GM21723 (cell line): Measurements from ENCODE around the gene CARNS1.

Experiments used
- ATAC-seq: cut with Tn5 transposase; IDR thresholded peaks from one replicate; pipeline ENCODE4 v1.9.1; 2021; ENCODE audit warnings: mild to moderate bottlenecking, moderate library complexity; ENCODE audit not compliant: unreplicated experiment

Gene CARNS1, protein sequence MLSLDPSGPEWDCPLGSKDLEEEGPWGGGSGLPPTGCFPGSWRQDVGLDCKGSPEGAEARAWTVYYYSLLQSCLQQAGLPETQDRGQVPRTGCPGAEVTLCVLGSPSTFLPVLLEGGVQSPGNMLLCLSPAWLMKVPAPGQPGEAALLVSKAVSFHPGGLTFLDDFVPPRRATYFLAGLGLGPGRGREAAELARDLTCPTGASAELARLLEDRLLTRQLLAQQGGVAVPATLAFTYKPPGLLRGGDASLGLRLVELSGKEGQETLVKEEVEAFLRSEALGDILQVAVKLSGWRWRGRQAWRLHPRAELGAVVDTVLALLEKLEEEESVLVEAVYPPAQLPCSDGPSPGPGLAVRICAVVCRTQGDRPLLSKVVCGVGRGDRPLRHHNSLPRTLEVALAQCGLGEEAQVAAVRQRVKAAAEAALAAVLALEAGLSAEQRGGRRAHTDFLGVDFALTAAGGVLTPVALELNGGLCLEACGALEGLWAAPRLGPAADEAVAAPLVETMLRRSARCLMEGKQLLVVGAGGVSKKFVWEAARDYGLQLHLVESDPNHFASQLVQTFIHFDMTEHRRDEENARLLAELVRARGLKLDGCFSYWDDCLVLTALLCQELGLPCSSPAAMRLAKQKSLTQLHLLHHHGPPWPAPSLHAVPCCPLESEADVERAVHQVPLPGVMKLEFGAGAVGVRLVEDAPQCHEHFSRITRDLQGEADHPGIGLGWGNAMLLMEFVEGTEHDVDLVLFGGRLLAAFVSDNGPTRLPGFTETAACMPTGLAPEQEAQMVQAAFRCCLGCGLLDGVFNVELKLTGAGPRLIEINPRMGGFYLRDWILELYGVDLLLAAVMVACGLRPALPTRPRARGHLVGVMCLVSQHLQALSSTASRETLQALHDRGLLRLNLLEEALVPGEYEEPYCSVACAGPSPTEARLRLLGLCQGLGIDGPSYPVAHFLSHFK

DNA sequence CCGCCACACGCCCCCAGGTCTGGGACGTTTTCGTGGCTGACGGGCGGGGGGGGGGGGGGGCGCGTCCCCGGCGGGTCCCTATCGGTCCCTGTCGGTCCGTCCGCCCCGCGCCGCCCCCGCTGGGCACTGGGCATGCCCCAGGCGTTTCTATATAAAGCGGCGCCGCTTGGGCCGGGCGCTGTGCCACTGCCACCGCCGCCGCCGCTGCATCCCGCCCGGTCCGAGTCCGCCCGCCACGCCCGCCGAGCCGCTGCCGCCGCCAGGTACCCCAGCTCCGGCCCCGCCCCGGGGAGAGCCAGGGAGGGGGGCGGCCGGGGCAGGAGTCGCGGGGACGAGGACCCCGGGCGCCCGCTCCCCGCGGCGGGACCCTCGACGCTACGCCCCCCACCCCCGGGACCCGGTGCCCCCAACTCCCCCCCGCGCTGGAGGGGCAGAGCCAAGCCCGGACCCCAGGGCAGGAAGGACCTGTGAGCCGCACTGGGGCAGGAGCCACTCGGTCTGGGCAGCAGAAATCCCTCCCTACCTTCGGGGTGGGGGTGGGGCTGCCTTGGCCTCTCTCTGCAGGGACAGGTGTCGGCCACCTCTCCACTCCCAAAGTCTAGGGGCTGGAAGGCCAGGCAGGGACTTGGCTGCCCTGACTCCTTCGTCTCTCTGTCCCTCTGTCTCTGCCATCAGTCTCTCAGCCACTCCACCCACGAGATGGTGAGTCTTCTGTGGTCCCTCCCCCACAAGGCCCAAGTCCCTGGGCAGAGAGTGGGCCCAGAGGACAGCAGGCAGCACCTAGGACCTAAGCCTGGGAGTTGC is at the start of gene CARNS1:
CARNS1 (plus strand) TSS at position 178 of the 804 bp plus-strand sequence; CDS start at position 700, 522 bp downstream.
- ATAC-seq = no peak

DNA sequence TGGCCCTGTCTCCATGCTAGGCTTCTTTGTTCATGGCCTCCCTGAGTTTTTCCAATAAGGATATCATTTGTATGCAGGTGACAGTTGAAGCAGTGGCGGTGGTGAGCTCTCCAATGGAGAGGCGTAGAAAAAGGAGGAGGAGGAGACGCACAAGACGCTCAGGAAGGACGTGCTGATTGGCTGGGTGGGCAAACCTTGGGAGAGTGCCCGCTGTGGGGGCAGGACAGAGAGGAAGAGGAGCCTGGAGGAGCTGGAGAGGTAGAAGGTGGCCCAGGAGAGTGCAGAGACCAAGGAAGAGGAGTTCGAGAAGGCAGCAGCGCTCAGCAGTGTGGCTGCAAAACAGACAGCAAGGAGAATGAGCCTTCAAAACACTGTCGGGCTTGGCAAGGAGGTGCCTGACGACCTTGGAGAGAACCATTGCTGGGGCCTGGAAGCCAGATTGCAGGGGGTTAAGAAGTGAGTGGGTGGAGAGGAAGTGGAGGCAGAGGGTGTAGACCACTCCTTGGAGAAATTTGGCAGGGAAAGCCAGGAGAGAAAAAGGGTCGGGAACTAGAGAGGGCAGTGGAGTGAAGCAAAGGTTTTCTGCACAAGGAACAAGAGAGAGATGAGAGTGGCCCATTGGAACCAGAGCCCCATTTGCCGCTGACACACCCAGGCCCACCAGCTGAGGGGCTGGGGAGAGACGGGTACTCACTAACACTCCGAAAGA is 49.6 kb upstream of the CARNS1 start:
- no peak for ATAC-seq

DNA sequence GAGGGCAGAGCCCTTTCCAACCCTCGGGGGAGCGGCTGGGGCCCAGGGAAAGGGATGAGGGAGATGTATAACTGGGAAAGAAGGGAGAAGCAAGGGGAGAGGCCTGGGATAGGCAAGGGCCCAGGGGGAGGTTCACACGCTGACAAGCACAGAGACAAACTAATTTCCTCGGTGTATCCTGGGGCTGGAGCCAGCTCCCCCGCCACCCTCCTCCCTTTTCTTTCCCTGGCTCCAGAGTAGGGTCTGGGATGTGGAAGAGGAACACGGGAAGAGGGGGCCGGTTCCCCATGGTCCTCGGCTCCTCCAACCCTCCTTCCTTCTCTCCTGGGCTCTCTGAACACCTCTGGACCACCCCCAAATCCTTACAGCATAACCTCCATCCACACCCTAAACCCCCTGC is 48.9 kb upstream of the CARNS1 start:
- ATAC-seq = no peak

DNA sequence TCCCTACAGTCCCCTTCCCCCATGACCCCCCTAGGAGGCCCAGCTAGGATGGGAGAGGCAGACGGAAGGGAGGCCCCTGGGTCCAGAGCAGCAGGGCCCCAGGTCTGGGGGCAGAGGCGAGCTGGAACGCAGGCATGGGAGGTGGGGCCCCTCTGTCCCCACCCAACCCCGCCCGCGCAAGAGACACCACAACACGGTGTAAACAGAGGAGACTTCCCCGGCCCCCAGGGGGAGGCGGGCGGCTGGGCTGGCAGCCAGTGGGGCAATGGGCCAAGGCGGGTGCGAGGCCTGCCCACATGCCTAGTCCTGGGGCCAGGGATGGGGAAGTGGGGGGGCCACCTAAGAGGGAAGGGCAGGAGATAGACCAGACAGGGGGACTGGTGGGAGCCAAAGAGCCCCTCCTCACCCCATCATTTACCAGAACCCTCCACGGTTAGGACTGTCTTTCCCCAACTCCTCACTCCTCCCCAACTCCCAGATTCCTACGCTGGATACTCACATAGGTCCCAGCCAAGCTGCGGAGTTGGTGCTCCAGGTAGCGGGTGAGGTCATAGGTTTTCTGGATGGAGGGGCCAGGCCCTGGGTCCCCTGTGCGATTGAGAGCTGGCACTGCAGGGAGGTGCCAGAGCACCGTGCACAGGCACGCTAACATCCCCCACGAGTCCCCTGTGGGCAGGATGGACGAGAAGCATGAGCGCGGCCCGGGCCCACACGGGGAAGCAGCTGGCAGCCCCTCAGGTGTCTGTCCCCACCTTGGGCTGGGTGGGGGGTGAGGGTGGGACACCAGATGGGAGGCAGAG is 48.3 kb upstream of the CARNS1 start:
- no peak for ATAC-seq

DNA sequence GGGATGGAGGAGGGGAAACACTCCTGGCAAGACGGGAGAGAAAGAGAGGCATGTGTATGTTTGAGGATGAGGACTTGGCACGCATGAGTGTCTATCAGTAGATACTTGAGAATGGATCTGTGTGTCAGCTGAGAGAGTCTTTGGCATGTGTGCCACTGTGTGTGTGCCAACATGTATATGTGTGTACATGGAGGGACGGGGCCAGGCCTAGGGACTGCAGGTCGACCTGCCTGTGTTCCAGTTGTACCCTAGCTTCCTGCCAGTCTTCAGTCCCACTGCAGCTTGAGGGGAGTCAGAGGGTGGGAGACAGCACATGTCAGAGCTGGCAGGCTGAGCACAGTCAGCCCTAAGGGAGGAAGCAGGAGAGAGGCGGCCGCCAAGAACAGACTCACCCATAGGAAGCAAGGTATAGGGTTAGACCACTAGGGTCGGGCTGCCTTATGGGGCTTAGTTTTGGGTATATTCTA is 47.7 kb upstream of the CARNS1 start:
- ATAC-seq = no peak

DNA sequence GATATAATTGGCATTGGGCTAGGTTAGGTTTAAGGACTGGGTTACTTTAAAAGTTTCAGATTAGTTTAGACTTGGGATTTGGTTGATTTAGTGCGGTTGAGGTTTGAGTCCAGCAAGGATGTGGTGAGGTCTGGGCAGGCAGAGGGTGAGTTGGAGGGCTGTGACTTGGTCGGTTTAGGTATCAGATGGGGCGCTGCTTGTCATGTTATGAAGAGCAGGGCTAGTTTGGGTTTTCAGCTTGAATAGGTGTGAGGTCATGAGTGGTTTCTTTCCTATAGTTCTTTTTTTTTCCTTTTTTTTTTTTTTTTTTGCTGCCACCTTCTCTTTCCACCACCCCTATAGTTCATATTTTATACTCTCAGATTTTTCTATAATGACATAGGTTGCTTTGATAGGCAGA is 46.9 kb upstream of the CARNS1 start:
- ATAC-seq = no peak

DNA sequence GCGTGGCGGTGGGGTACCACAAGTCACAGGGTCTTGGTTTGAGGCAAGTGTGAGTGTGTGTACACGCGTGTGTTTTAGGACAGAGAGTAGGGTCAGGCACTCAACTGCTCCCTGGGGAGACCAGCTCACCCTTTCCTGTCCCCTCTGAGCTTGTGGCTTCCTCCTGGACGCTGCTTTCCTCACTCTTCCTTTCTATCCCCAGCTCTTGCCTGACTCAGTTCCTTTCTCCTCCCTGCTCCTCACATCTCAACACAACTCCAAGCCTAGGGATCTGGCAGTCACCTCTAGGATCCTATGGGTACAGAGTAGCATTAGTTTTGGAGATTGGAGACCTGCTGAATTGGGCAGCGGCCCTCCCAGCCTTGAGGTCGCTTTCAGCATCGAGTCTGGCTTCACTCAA is 46.2 kb upstream of the CARNS1 start:
- no peak for ATAC-seq

DNA sequence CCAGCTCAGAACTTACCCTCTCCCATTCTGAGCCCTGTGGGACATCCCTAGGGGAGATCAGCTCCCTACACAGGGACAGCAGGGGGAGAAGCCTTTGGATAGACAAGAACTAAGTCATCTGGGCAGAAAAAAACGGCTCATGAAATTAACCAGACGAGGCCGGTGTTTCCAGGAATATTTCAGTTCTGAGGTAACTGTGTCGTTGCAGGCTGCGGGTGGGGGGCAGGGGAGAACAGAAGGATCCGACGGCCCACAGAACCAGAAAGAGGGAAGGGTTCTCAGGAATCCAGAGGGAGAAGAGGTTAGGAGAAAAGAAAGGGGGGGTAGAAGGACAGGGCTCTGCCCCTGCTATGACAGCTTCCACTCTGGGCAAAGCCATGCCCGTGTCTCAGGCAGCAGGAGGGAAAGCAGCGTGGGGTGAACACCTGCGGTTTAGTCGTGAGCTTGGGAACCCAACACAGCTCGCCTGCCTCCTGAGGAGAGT is 45.6 kb upstream of the CARNS1 start:
- no peak for ATAC-seq

DNA sequence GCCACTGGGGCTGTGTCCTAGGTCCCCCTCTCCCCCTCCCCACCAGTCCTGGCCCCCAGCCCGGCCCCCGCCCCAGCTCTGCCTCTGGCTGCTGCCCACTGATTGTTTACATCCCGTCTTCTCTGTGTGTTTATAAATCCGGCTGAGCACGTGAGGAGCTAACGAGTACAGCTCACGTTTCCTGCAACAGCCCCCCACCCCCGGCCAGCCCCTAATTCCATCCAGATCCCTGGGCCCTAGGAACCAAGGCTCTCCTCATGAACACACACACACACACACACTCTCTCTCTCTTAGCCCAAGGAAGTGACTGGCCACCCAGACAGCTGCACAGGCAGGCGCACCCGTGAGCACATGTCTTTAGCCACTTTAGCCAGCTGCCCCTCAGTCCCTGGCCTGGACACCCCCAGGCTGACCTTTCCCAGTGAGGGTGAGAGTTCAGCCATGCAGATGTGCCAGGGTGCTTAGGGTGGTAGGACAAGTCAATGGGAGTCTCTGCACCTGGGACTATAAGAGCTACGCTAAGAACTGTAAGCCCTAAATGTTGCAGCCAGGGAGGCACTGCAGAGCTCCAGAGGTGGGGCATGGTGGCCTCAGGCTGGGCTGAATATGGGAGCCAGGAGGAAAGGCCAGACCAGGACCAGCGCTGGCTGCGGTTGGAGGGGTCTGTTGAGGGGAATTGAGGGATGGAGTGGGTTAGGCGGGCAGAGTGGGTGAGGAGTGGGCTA is 45.0 kb upstream of the CARNS1 start:
- no peak for ATAC-seq

DNA sequence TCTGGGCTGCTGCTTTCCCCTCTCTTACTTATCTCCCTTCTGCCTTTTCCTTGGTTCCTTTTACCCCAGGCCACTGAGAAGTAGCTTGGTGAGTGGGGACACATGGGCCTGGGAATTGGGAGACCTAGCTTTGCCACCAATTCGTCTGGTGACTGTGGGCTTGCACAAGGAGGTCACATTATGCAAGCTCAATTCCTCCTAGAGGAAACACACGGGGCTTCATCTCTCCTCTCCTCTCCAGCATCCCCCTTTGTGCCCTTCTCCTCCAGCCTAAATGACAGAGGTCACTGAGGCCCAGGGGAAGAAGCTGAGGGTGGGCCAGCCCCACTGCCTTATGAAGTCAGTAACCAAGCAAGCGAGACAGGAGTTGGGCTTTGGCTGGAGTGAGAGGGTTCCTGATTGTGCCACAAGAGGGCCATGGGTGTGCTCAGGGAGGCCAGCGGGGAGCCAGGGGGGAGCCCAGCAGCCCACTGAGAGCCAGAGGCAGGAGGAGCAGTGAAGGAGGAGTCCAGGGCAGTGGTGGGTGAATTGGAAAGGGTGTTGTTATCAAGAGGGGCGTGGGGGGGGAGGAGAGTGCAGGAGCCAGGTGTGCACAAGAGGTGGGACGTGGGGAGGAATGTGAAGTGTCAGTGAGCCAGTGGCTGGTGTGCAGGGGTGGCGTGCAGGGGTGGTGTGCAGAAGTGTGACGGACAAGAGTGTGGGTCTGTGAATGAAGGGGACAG is 44.1 kb upstream of the CARNS1 start:
- ATAC-seq = no peak

DNA sequence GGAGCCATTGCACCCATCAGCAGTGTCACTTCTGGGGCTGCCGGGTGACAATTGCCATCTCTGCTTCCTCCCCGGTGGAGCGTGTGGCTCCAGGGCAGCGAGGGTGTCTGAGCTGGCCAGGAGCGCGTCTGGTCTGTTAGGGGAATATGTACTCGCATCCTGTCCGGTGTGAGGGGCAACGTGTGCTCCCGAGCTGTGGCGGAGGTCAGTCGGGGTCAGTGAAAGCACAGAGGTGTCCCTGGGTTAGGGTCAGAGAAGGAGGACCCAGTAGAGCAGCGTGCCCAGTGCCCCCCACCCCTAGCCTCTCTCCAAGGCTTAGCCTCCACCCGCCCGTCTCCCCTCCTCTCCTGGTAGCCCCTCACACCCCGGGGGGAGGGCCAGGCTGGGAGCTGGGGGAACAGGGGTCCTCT is 43.6 kb upstream of the CARNS1 start:
- ATAC-seq = no peak

DNA sequence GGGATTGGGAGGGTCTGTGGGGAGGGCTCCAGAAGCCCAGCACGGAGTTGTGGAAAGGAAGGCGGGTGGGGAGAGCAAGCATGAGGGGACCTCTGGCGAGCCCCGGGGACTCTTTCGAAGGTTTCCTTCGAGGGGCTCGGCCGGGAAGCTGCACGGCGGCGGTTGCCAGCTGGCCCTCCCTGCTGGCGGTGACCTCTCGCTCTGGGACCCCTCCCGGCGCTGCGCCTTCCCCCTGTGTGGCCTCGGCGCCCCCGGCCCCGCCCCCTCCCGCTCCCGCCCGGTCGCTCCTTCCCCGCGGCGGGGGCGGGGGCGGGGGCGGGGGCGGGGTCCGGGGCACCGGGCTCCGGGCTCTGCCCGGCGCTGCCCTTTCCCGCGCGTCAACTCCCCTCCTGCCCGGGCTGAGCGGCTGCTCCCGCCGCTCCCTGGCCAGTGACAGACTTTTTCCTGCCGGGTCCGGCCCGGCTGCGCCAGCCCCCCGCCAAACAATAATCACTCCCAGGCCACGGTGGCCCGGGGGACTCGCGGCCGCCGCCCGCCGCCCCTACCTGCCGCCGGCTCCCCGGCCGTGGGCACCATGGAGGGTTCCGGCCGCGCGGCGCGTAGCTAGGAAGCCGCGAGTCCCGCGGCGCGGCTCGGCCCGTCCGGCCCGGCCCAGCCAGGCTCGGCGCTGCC is 43.0 kb upstream of the CARNS1 start:
- ATAC-seq = no peak

DNA sequence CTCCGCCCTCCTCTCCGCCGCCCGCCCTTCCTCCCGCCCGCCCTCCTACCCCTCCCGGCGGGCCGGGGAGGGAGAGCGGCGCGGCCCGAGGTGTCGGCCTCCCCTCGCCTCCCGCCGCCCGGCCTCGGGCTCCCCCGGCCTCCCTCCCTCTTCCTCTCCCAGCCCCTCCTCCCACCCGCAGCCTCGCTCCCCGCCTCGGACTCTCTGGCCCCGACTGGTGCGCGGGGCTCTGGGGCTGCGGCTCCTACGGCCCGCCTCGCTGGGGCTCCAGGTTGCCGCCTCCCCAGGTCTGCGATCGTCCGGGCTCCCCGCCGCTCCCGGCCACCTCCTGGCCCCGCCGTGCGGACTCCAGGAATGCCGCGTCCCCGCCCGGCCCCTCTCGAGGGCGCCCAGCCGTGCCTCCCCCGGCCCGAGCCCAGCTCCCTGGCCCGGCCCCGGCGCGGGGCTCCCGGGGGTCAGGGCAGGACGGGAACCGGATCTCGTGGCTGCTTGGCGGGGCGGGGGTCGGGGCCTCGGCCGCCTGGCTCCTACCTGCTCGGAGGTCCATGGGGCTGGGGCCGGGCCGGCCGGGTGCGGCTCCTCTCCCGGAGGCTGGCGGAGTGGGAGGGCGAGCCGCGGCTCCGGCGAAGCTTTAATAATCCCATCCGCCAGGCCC is 42.4 kb upstream of the CARNS1 start, which contains the start of gene CLCF1:
CLCF1 (minus strand) TSS at position 606 of the 655 bp plus-strand sequence; CDS start at position 547, 59 bp downstream.
- no peak for ATAC-seq

DNA sequence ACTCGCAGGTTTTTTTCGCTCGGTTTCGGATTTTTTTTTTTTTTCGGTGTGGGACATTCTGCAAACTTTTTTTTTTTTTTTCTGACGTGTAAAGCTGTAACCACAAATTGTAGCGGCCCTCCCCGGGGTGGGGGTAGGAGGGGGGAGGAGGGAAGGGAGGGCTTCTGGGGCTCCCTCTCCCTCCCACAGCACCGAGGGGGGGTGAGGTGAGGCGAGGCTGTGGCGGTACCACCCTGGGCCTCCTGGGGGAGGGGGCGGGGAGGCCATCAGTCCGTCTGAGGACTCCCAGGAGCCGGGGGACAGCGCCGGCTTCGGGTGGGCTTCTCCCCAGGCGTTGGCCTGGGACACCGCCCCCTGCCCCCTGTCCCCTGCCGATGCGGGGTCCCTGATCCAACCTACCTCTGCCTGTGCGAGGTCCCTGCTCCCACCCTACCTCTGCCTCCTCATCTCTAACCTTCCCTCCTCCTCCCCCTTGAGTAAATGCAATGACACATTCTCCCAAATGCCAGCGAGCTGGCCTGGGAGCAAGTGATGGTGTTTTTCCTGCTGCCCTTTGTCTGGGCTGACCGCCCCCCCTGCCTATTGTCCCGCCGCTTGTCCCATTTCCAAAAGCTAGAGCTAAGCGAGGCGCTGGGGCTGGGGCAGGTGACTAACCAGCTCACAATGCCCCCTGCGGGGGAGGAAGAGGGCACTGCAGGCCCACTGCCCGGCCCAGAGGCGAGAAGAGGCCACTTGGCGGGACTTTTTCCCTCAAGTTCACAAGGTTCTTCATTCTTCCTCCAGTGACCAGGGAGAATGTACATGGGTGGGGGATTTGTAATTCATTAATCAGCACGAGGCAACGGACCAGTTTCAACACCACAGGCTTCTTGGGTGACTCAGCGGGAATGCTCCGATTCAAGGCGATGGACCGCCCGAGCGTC is 41.6 kb upstream of the CARNS1 start:
- ATAC-seq = no peak

DNA sequence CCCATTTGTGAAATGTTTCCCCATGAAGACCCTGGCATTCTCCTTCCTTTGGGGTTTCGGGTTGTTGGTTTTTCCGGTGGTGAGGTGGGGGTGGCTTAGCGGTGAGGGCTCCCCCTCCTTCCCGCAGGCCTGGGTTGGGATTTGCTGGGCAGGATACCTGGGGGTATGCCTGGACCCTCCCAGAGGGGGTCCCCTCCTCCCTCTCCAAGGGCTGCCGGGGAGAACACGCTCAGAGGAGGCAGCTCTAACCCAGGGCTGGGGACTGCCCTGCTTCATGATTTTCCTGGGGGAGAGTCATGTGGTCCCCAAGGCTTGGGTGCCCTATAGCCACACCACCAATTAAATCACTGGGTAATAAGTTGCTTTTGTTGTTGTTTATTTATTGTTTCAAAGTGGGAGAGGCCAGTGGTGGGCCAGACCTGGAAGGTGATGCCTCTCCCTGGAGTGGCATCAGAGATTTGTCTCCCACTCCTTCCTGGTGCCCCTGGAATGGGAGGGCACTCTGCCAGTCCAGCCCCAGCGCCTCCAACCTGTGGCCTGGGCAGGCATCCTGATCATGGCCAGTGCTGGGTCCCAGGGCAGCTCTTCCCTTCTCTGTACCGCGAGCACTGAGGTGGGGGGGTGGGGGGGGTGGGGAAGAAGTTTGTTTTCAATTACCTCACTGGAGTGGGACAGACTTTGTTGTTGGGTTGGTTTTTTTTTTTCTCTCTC is 40.8 kb upstream of the CARNS1 start:
- no peak for ATAC-seq
